Erythroblast (primary cell): Measurements from ENCODE around the gene APOA4.

ENCODE experiments used
- GATA1 ChIP-seq: IDR thresholded peaks from 2 replicates; pipeline ENCODE4 v1.6.1; 2011; ENCODE audit warnings: low read depth, mild to moderate bottlenecking, control low read depth, low read length, moderate library complexity
- POLR2A ChIP-seq: IDR thresholded peaks from 2 replicates; pipeline ENCODE4 v1.6.1; 2011; ENCODE audit warnings: mild to moderate bottlenecking, low read length

DNA sequence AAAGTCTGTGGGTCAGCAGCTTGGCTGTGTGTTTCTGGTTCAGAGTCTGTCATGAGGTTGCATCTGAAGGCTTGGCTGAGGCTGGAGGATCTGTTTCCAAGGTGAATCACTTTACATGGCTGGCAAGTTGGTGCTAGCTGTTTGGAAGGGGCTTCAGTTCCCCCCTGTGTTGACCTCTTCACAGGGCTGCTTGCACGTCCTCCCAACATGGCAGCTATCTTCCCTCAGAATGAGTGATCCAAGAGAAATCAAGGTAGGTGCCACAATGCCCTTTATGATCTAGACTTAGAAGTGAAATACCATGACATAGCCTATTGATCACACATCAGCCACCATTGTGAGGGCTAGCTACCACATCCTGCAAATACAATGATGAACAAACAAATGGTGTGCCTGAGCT lies 9.9 kb downstream of the APOA4 start:
- no peak for TF ChIP-seq POLR2A
- TF ChIP-seq GATA1: no peak
